Caki2 (cell line): ENCODE measurements around the gene UBN1. TPM values are rescaled to one million over a fixed set of nuclear protein-coding genes. Genes with fewer than 3 reads are reported as not detected.
"Not testable (repeated sequence)": the region's sequence is repeated elsewhere in the genome, so short reads cannot be mapped to it uniquely, and the experiment has no call there.

ENCODE experiments used
- DNase-seq: peaks from one replicate; pipeline ENCODE4 v3.0.0-alpha.2; 2015; ENCODE audit warnings: low read depth
- in situ Hi-C: cut with HindIII; loops from 2 replicates; pipeline ENCODE4 v1.10.0; 2016; ENCODE audit warnings: low sequenced_read_pairs, low pct_unique_long_range_greater_than_20kb, mixed read lengths
- total RNA-seq: library from RNA; depleted of rRNA; stranded (reverse); fragments of >200 nt; shearing (Covaris generic); gene quantifications from 2 replicates; pipeline ENCODE4 v1.2.3, GENCODE V29; 2014; ENCODE audit warnings: low replicate concordance

The UBN1 gene
- total RNA-seq, 1 experiment from 2014 or later, result 17.5 TPM

DNA sequence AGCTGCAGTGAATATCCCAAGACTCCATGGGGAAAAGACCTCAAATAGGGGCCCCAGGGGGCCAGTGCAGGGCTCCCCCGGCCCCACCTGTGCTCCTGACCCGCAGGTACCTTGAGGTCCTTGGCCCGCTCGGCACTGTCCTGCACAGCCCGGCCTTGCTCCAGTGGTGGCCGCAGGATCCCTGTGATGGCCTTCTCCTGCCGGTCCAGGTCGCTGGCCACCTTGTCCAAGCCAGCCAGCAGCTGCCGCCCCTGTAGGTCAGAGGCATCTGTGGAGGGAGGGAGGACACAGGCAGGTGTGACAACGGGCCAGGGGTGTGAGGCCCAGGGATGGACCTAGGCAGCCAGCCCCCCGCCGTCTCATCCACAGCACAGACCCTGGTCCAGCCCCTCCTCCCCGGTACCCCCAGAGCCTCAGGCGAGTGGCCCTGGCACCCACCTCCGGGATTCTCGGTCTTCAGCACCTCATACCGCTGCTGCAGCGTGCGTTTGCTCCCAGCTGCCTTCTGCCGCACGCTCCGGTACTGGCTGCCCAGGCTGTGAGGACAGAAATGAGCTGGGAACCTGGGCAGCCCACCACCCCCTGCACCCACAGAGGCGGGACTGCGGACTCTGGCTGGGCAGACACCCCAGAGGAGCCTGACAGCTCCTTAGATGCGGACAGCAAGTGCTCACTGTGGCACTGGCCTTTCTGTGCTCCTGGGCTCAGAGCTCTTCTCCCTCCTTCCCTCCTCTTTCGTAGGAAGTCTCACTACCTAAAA, 46.0 kb downstream of the UBN1 start:
- in situ Hi-C loops, result no loop called here
- DNase-seq, result no peak

DNA sequence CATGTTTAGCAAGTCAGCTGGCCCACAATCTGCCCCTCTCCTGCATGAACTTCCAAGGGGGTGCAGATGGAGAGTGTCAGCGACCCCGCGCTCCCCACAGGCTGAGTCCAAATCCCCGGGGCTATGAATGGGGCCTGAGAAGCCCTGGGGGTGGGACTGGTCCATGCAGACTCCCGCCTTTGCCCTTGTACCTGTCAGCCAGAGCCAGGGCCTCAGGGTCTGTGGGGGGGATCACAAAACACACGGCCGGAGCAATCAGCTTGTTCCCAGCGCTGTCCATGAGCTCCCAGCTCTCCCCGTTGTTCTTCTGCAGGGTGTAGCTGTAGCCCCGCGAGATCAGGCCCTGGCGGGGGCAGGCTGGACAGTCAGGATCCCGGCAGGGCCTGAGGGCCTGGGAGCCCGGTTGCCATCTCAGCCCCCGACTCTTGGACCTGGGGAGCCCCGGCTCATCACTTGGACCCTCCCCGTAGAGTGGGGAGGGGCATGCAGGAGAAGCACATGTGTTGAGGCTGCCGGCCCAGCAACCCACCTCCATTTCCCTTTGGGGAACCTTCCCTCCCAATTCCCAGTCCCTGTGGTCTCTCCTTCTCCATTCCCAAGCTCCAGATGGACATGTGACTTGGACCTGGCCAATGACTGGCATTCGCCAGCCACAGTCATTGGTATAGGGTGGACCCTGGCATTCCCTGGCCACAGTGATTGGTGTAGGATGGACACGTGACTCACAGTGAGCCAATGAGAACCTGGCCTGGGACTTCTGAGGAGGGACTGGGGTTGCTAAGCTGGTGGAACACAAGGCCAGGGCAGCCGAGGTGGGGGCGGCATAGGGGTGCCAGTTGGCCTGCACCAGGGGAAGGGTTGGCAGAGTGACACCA, 47.2 kb downstream of the UBN1 start:
- in situ Hi-C loops, result no loop called here
- no peak for DNase-seq

DNA sequence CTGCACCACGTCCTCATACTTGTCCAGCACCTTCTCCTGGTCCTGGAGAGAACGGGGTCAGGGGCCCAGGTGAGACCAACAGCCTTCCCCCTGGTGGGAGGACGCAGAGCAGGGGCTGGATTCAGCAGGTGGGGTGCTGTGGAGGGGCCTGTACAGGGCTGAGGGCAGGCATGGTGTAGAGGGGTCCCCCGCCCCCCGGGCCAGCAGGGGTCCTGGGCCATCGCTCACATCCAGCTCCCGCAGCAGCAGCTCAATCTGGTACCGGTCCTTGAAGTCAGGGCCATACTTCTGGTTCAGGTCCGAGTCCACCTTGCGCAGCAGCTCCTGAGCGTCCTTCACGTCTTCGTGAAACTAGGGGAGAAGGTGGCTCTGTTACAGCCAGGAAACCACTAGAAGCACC, 48.1 kb downstream of the UBN1 start:
- in situ Hi-C loops, result no loop called here
- no peak for DNase-seq

DNA sequence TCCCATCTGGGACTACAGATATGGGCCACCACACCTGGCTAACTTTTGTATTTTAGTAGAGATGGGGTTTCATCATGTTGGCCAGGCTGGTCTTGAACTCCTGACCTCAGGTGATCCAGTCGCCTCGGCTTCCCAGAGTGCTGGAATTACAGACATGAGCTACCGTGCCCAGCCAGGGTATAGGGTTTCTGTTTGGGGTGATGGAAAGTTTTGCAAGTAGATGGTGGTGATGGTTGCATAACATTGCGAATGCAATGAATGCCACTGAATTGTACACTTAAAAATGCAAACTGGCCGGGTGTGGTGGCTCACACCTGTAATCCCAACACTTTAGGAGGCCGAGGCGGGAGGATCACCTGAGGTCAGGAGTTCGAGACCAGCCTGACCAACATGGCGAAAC, 49.5 kb downstream of the UBN1 start:
- in situ Hi-C loops, DNase-seq: not testable (repeated sequence)

DNA sequence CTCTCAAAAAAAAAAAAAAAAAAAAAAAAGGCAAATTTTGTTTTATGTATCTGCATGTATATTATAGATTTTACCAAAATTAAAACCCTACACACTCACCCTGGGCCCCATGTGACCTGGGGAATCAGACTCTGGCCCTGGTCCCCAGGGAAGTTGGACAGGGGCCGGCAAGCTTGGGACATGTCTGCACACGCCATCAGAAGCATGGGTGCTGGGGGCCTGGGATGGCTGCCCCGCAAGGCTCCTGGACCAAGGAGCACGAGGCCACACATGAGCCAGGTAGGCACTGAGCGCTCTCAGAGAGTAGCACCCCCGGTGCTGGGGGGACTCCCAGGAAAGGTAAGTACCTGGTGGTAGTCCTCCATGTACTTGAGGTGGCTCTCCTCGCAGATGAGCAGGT, 50.0 kb downstream of the UBN1 start:
- in situ Hi-C loops, result no loop called here
- no peak for DNase-seq

DNA sequence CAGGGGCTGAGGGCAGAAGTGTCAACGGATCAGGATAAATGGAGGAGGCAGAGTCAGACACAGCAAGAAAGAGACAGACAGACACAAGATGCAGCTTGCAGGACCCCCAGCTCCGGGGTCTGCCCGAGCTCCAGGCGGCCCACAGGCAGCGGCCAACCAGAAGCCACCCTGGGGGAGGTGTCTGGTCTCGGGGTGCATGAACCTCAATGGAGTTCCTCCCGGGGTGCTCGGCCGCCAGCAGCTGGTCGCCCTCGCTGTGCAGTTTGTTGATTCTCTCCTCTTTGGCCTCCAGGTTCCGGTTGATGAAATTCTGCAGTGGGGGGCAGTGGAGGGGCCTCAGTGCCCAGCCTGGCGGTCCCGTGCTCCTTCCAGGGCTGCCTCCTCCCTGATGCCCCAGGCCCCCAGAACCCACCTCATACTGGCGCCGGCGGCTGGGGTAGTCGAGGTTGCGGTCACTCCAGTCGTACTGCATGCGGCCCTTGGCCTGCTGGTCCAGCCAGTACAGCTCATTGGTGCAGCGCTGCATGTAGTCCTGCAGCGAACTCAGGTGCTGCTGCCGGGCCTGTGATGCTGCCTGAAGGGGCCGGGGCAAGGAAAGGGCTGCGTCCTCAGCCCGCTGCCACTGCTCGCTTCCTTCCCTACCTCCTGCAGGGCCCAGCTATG, 51.7 kb downstream of the UBN1 start:
- in situ Hi-C loops, result no loop called here
- no peak for DNase-seq

DNA sequence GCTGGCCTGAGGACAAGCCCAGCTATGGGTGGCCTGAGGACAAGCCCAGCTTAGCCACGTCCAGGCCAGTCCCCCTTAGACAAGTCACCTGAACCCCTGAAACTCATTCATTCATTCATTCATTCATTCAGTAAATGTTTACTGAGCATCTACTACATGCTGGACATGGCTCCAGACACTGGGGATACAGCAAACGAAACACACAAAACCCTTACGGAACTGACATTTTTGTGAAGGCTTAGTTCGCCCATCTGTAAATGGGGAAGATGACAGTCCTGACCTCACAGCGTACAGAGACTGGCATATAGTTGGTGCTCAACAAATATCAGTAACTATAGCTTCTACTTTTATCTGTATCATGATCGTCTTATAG, 52.2 kb downstream of the UBN1 start:
- in situ Hi-C loops, result no loop called here
- no peak for DNase-seq

DNA sequence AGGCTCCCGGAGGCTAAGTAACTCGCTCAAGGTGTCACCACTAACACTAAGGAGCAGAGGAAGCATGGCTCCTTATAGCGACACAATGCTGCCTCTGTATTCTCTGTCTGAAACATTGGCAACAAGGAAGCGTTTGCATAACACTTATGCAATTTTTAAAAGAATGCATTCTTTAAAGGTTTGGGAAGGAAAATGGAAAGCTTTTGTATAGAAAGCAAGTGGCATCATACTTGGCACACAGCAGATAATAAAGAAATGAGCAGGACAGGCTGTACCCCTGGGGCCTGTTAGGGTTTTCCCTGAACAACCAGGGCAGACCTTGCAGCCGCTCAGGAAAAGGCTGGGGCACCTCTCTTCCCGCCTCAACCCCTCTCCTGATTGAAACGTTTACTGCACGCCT, 52.8 kb downstream of the UBN1 start:
- in situ Hi-C loops, result no loop called here
- no peak for DNase-seq

DNA sequence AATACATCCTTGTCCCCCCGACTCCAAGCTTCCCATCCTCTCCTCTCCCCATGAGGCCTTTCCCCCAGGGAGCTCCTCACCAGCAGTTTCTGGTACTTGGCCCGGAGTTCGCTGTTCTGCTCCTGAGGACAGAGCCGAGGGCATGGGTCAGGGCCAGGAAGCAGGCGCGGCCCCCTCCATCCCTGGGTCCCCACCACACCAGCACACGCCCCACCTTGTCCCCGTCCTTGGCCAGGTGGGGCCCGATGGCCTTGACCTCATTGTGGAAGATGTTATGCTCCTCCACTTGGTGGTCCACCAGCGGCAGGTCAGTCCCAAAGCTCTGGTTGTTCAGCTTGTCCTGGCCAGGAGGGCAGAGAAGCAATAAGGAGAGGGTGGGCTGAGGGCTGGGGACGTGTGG, 53.5 kb downstream of the UBN1 start:
- in situ Hi-C loops, result no loop called here
- no peak for DNase-seq

DNA sequence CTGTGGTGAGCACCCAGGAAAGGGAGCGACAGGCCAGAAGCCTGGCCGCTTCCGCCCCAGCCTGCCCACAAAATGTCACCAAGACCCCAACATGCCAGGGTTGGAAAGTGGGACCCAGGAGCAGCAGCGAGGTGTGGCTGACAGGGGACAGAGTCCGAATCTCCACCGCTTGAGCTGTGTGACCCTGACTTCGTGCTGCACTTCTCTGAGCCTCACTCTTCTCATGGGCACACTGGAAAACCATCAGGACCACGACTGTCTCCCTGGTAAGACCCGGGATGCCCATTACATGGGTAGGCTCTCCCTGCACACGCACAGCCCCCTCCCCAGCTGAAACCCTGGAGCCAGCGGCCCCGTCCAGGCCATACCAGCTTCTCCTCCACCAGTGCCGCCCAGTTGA, 54.8 kb downstream of the UBN1 start:
- in situ Hi-C loops, result no loop called here
- DNase-seq, result no peak

DNA sequence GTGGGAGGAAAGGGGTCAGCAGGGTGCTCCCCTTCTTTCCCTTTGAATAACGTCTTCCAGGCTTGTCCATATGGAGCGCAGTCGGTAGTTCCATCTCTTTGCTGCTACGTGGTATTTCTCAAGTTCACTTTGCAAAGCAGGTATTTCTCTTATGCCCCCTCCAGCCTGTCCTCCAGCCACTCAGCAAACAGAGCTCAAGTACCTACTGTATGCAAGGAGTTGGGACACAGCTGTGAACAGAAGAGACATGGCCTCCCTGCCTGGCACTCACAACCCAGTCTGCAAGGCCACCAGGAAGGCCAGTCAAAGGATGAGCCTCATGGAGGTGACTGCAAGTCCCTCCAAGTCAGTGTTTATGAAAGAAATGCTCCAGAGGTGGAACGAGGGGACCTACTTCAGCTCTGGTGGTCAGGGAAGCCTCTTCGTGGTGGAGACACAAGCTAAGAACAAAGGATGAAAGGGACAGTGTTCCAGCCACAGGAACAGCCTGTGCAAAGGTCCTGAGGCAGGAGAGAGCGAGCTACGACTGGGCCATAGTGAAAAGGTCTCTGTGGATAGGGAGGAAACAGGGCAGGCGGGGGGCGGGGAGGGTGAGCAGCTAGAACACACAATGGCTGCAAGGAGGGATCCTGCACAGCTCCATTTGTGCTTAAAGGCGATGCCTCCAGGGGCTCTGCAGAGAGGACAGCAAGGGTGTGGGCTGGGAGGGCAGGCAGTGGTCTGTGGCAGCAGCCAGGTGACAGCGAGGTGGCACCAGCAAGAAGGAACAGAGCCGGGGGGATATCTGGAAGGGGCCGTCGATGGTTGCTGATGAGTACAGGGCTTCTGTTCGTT, 57.0 kb downstream of the UBN1 start:
- in situ Hi-C loops, result no loop called here
- no peak for DNase-seq

DNA sequence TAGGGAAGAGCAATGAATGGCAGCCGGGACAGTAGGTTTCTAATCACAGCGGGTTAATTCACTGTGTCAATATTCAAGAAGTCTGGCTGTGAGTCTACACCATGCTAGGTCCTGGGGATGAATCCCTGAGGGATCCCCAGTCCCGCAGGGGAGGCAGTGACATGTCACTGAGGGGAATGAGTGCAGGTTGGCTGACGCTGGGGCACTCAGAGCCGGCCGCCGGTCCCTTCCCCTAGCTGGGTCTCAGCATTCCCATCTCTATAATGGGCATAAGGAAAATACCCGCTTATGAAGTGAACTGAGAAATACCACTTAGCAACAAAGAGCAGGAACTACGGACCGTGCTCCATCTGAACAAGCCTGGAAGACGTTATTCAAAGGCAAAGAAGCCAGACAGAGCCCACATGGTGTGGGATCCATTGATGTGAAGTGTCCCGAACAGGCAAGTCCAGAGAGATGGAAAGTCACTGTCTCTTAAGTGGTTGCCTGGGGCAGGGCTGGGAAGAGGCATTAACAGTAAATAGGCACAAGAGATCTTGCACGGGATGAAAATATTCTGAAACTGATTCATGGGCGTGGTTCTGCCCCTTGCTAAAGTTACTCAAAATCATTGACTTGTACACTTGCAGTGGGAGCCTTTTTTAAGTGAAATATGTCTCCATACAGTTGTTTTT, 57.8 kb downstream of the UBN1 start:
- no peak for DNase-seq
- in situ Hi-C loops, result no loop called here

DNA sequence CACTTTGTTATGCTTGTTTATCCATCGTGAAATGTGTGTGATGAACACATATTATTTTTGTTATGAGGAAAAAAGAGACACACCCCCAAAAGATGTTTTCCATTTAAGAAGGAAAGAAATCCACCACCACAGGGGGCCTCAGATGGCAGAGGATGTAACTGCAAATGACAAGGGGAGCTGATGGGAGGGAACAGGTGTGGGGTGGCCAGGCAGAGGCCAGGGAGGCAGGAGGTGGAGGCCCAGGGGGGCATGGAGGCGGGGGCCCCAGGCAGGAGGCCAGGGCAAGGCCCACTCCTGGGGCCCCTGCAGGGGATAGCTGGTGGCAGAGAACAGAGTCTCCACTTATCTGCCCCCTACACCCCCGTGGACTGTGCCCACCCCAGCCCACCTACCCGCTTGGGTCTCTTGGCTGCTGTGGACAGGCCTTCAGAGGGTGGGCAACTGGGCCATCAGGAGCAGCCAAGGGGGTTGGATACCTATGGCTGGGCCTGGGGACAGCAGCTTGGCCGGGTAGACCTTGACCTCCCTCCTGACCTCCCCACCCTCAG, 61.6 kb downstream of the UBN1 start:
- in situ Hi-C loops, result no loop called here
- DNase-seq, result no peak

DNA sequence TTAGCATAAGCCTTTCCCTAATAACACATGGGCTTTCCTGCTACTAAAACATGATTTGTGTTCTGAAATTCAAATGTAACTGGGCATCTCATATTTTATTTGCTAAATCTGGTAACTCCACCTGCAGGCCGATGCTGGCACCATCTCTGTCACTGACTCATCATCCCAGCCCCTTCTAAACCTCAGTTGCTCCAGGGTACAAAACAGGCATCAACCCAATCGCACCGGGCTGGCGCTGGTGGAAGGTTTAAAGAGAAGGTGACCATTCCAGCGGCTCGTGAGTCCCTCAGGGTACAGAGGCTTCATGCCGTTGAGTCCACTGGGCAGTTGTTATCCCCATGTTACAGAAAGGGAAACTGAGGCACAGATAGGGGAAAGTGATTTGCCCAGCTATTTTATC, 62.5 kb downstream of the UBN1 start:
- no peak for DNase-seq
- in situ Hi-C loops, result no loop called here

DNA sequence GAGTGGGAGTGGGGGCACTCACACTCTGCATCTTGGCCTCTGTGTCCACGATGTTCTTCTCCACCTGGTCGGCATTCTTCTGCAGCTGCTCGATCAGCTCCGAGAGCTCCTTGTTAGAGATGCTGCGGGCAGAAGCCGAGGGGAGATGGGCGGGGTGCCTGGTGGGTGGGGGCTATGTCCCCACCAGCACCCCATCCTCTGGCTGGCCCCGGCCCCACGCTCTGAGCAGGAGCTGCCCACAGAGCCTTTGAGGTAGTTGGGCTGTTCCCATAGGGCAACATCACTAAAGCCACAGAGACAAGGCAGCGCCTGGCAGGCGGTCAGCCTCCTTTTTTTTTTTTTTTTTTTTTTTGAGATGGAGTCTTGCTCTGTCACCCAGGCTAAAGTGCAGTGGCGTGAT, 63.5 kb downstream of the UBN1 start:
- no peak for DNase-seq
- in situ Hi-C loops, result no loop called here

DNA sequence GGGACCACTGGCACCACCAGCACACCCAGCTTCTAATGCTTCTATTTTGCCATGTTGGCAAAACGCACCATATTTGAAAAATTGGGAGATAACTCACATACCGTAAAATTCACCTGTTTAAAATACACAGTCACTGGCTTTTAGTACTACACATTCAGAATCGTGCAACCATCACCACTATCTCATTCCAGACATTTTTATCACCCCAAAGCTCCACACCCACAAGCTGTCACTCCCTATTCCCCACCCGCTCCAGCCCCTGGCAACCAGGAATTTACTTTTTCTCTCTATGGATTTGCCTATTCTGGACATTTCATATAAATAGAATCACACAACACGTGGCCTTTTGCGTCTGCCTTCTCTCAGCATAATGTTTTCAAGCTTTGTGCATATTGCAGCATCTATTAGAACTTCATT, 64.7 kb downstream of the UBN1 start:
- DNase-seq, result no peak
- in situ Hi-C loops, result no loop called here

DNA sequence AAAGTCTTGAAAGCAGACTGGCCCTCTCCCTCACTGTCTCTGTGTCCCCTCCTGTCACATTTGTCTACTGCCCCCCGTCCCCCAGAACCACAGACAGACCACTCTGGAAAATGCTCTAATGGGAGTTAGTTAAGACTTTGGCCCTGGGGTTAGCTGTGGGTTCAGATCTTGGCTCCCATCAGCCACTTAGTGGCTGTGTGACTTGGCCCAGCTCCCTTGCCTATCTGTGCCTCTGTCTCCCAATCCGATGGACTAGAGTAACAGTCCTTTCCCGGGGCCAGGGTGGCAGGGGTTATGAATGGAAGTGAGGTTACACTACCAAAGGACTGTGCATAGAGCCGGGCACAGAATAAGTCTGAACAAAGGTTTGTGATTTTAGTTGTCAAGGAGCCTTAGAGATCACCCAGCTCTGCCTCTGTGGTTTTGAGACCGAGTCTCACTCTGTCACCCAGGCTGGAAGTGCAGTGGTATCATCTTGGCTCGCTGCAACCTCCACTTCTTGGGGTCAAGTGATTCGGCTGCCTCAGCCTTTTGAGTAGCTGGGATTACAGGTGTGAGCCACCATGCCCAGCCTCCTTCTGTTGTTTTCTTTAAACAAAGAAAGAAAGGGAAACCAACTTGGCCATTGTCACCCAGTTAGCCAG, 66.0 kb downstream of the UBN1 start:
- in situ Hi-C loops, result no loop called here
- no peak for DNase-seq
